HG02763 (cell line): ENCODE measurements around the gene ACOX3.

Experiments
- ATAC-seq: cut with Tn5 transposase; IDR thresholded peaks from one replicate; pipeline ENCODE4 v1.9.1; 2021; ENCODE audit warnings: mild to moderate bottlenecking, moderate library complexity; ENCODE audit not compliant: unreplicated experiment

Gene ACOX3

GRCh38 chr4:8377103-8378075 is 63.1 kb downstream of the ACOX3 start:
- ATAC-seq: no peak

GRCh38 chr4:8376361-8377102 is 64.0 kb downstream of the ACOX3 start:
- no peak for ATAC-seq

- no peak for ATAC-seq
These were observed 65.5 kb downstream of the ACOX3 start for GRCh38 chr4:8374851-8375649.

GRCh38 chr4:8373973-8374545 is 66.5 kb downstream of the ACOX3 start:
- no peak for ATAC-seq

- ATAC-seq: no peak
These were observed 67.1 kb downstream of the ACOX3 start for GRCh38 chr4:8373270-8373972.

GRCh38 chr4:8372506-8372905 is 68.0 kb downstream of the ACOX3 start:
- ATAC-seq: no peak

GRCh38 chr4:8371596-8371995 is 68.9 kb downstream of the ACOX3 start:
- no peak for ATAC-seq

GRCh38 chr4:8370835-8371595 is 69.5 kb downstream of the ACOX3 start:
- no peak for ATAC-seq

- no peak for ATAC-seq
These were observed 70.3 kb downstream of the ACOX3 start for GRCh38 chr4:8370106-8370787.

- ATAC-seq: no peak
These were observed 71.0 kb downstream of the ACOX3 start for GRCh38 chr4:8369426-8370105.

- ATAC-seq: no peak
These were observed 71.5 kb downstream of the ACOX3 start for GRCh38 chr4:8368998-8369397.

GRCh38 chr4:8368061-8368481 is 72.5 kb downstream of the ACOX3 start:
- ATAC-seq: no peak

GRCh38 chr4:8366601-8367000 is 73.9 kb downstream of the ACOX3 start:
- ATAC-seq: no peak

- ATAC-seq: no peak
These were observed 74.6 kb downstream of the ACOX3 start for GRCh38 chr4:8365951-8366350.

- ATAC-seq: no peak
These were observed 75.2 kb downstream of the ACOX3 start for GRCh38 chr4:8365353-8365752.

- no peak for ATAC-seq
These were observed 75.6 kb downstream of the ACOX3 start for GRCh38 chr4:8364848-8365350.

GRCh38 chr4:8364141-8364540 is 76.4 kb downstream of the ACOX3 start:
- no peak for ATAC-seq

GRCh38 chr4:8362483-8362882 is 78.0 kb downstream of the ACOX3 start:
- ATAC-seq: no peak
